Activated naive CD4-positive, alpha-beta T cell treated with Interleukin-2 at 50 U/mL for 16 hours (primary cell): Measurements from ENCODE around the gene SLC25A2.

ENCODE experiments used
- DNase-seq: peaks from one replicate; pipeline ENCODE4 v3.0.0-alpha.2; 2020

SLC25A2 gene

GRCh38 chr5:141306630-141307029 lies 2.8 kb upstream of the SLC25A2 start:
- no peak for DNase-seq

DNA sequence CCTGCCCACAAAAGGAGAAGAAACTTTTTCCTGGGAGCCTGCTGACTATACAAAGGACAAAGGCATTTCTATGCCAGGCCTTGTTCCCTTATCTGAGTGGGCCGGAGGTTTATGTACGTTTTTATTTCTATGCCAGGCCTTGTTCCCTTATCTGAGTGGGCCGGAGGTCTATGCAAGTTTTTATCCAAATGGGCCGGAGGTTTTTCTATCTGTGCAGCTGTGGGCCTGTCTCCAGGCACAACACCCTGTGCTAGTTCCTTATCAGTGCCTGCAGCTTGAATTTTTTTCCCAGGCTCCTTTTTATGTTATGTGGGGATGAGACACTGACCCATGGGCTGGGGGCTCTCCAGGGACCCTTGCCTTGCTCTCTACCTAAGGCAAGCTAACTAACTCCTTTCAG lies 5.5 kb downstream of the SLC25A2 start:
- DNase-seq = no peak

DNA sequence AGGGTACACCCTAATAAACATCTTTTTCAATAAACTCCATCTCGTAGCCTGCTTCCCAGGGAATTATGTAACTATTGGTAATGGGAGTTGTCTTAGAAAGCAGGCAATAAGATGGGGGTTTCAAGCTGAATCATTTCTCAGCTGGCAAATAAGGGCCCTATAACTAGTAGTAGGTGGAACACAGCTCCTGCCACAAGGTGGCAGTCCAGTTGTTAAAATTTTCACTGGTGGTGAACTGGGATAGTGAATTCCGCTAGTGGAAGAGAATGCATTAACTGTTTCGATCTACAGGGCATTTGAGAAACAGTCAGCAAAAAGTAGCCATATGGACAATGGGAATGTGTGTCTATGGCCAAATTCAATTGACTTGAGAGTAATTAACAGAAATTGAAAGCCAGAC lies 30.9 kb downstream of the SLC25A2 start:
- DNase-seq = no peak

GRCh38 chr5:141269195-141269594 lies 34.7 kb downstream of the SLC25A2 start:
- no peak for DNase-seq

DNA sequence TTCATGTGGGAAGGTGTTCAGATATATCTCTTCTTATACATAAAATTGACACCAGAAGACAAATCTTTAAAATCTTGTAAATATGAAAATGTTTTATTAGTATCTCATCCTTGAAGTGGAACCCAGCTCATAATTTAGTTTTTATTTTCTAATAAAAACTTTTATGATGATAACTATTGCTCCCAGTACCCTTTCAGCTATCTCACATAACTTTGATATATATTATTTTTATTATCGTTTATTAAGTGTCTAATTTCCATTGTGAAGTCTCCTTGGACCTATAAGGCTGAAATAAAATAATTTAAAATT lies 42.7 kb downstream of the SLC25A2 start:
- no peak for DNase-seq

- no peak for DNase-seq
Measured at GRCh38 chr5:141260458-141261237, 43.2 kb downstream of the SLC25A2 start.

- no peak for DNase-seq
Measured at GRCh38 chr5:141258948-141259347, 44.9 kb downstream of the SLC25A2 start.

DNA sequence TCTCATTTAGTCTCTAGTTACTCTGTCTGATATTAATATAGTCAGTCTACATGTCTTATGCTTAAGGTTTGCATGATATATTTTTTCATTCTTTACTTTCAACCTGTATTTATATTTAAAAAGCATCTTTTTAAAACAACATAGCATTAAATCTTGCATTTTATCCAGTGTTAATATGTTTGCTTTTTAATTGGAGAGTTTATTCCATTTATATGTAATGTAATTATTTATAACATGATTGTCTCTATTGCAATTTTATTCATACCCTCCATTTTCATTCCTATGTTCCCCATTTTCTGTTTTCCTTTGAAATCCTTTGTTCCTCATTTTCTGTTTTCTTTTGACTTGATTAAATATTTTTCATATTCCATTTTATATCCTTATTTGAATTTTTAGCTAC lies 45.4 kb downstream of the SLC25A2 start:
- DNase-seq = no peak
